Smooth muscle cell (in vitro differentiated cells): ENCODE results near the gene RPN2. TPM values are rescaled to one million over a fixed set of nuclear protein-coding genes. Genes with fewer than 3 reads are reported as not detected.

Source experiments
- DNase-seq: peaks from one replicate; lab custom pipeline; 2025; ENCODE audit not compliant: unreplicated experiment; lab: John Stamatoyannopoulos, UW
- H2AFZ ChIP-seq: fragments of 200-600 bp; sonication (generic); 2 replicates; pipeline ENCODE4 v1.6.0; 2016; ENCODE audit warnings: antibody characterized with exemption, low read depth, mild to moderate bottlenecking
- H3F3A ChIP-seq: fragments of 200-600 bp; sonication (generic); 2 replicates; pipeline ENCODE4 v1.6.0; 2017; ENCODE audit warnings: antibody characterized with exemption, low read depth
- H3K27ac ChIP-seq: fragments of 200-600 bp; sonication (generic); 2 replicates; pipeline ENCODE4 v1.5.1; 2016; ENCODE audit warnings: low read depth, mild to moderate bottlenecking
- H3K27me3 ChIP-seq: fragments of 200-600 bp; sonication (generic); 2 replicates; pipeline ENCODE4 v1.6.1; 2016; ENCODE audit warnings: low read depth, mild to moderate bottlenecking
- H3K36me3 ChIP-seq: fragments of 200-600 bp; sonication (generic); 2 replicates; pipeline ENCODE4 v1.5.1; 2016; ENCODE audit warnings: low read depth
- H3K4me1 ChIP-seq: fragments of 200-600 bp; sonication (generic); 2 replicates; pipeline ENCODE4 v1.5.1; 2016; ENCODE audit warnings: low read depth
- H3K4me2 ChIP-seq: fragments of 200-600 bp; sonication (generic); 2 replicates; pipeline ENCODE4 v1.6.0; 2016; ENCODE audit warnings: mild to moderate bottlenecking
- H3K4me3 ChIP-seq: fragments of 200-600 bp; sonication (generic); 2 replicates; pipeline ENCODE4 v1.5.1; 2016; ENCODE audit warnings: mild to moderate bottlenecking
- H3K79me2 ChIP-seq: fragments of 200-600 bp; sonication (generic); 2 replicates; pipeline ENCODE4 v1.6.0; 2016; ENCODE audit warnings: low read depth, mild to moderate bottlenecking
- H3K9ac ChIP-seq: fragments of 200-600 bp; sonication (generic); 2 replicates; pipeline ENCODE4 v1.6.0; 2016; ENCODE audit warnings: low read depth
- H3K9me3 ChIP-seq: fragments of 200-600 bp; sonication (generic); replicated peaks from 2 replicates; pipeline ENCODE4 v1.5.1; 2016; ENCODE audit warnings: low read depth
- H4K20me1 ChIP-seq: fragments of 200-600 bp; sonication (generic); 2 replicates; pipeline ENCODE4 v1.6.0; 2016; ENCODE audit warnings: low read depth
- CTCF ChIP-seq: fragments of 200-600 bp; sonication (generic); IDR thresholded peaks from 2 replicates; pipeline ENCODE4 v1.5.1; 2017; ENCODE audit warnings: borderline replicate concordance, mild to moderate bottlenecking, antibody characterized with exemption; ENCODE audit not compliant: insufficient read depth, poor library complexity, severe bottlenecking
- WGBS: methylation state at CpG from one replicate; pipeline ENCODE4 v1.1.7; 2016; ENCODE audit warnings: low lambda C conversion rate; 5-methylcytosine and 5-hydroxymethylcytosine counted together
- polyA plus RNA-seq: library from polyadenylated mRNA; unstranded; fragments of >200 nt; fragmentation: Nextera tagmentation; extraction: Ambion mirVana; gene quantifications from 2 replicates; pipeline ENCODE4 v1.2.1, GENCODE V29; 2016
- total RNA-seq: library from RNA; depleted of rRNA; stranded (reverse); fragments of >200 nt; gene quantifications from 2 replicates; pipeline ENCODE4 v1.2.3, GENCODE V29; 2014

Gene RPN2
- total and polyA plus RNA-seq, 2 experiments from 2014 or later, result 325 to 372 TPM

- TF ChIP-seq CTCF, result no peak
- H3K27ac ChIP-seq, result no peak overlapping the region
- no peak overlapping the region for H3K4me2 ChIP-seq
- no peaks in the 10 kb centered on the region for H3K79me2 ChIP-seq
- H2AFZ ChIP-seq, result no peak overlapping the region
- H3K9me3 ChIP-seq, result no peaks in the 10 kb centered on the region
- peaks cover 72% of the 10 kb centered on the region for H4K20me1 ChIP-seq
- WGBS, result 90% methylated on average over 4 of the region's 4 CpGs
- no peak overlapping the region for H3K9ac ChIP-seq
- peaks cover 12% of the 10 kb centered on the region for H3K36me3 ChIP-seq
- H3K4me1 ChIP-seq, result peaks cover 4% of the 10 kb centered on the region
- H3K4me3 ChIP-seq, result no peak overlapping the region
- DNase-seq, result no peak
- H3K27me3 ChIP-seq, result no peaks in the 10 kb centered on the region
- peaks cover 15% of the 10 kb centered on the region for H3F3A ChIP-seq
These were observed 39.3 kb downstream of the RPN2 start for GRCh38 chr20:37218441-37218840.

DNA sequence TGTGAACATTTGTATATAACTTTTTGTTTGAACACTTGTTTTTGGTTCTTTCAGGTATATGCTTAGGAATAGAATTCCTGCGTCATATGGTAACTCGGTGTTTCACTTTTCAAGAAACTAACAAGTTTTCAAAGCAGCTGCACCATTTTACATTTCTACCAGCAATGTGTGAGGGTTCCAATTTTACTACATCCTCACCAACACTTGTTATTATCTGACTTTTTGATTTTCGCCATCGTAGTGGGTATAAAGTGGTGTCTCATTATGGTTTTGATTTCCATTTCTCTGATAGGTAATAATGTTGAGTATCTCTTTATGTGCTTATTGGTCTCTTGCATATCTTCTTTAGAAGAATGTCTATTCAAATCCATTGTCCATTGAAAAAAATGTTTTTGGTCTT is 39.8 kb downstream of the RPN2 start:
- no peak overlapping the region for H3K27ac ChIP-seq
- H3K4me2 ChIP-seq, result no peak overlapping the region
- WGBS, result 73% methylated on average over 4 of the region's 4 CpGs
- no peak for DNase-seq
- H3K79me2 ChIP-seq, result no peaks in the 10 kb centered on the region
- no peaks in the 10 kb centered on the region for H3K27me3 ChIP-seq
- H3F3A ChIP-seq, result peaks cover 12% of the 10 kb centered on the region
- H3K9ac ChIP-seq, result no peak overlapping the region
- H3K4me1 ChIP-seq, result peaks cover 4% of the 10 kb centered on the region
- no peak for TF ChIP-seq CTCF
- H2AFZ ChIP-seq, result no peak overlapping the region
- no peaks in the 10 kb centered on the region for H3K9me3 ChIP-seq
- no peak overlapping the region for H3K4me3 ChIP-seq
- H3K36me3 ChIP-seq, result peaks cover 12% of the 10 kb centered on the region
- peaks cover 74% of the 10 kb centered on the region for H4K20me1 ChIP-seq

DNA sequence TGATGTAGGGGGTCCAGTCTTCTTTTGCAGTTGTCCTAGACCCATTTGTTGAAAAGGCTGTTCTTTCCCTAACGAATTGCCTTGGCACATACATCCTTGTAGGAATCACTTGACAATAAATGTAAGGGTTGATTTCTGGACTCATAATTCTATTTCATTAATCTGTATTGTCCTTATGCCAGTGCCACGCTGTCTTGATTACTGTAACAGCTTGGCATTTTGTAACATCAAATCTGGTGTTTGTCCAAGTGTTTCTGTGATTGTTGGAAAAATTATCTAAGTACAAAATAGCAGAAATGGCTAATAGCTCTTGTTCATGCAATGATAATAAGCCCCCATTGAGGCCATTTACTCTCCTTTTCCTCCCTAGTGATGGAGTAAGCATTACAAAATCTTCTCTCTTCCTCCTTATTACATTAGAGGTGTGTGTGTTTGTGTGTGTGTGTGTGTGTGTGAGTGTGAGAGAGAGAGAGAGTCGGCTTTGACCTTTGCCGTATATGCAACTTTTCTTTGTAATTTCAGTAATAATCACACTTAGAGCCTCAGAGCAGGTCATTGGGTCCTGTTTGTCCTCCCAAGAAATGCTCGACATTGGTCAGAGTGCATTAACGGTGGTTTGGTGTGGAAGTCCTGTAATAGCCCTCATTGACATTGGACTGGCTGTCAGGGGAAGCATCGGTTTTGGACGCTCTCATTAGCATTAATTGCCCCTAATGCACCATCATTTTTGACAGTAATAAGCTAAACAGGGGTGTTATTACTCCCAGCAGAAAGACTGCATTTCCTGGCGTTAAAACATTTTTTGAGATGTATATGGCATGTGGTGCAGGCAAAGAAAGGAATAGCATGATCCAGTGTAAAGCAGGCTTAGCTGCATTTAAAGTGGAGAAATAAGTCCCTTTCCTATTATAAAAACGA is 40.9 kb downstream of the RPN2 start:
- no peak overlapping the region for H3K9ac ChIP-seq
- peaks cover 15% of the 10 kb centered on the region for H3K36me3 ChIP-seq
- H3K79me2 ChIP-seq, result no peaks in the 10 kb centered on the region
- H3K27me3 ChIP-seq, result no peaks in the 10 kb centered on the region
- H4K20me1 ChIP-seq, result peaks cover 75% of the 10 kb centered on the region
- peaks cover 10% of the 10 kb centered on the region for H3F3A ChIP-seq
- peaks cover 4% of the 10 kb centered on the region for H3K4me1 ChIP-seq
- H3K27ac ChIP-seq, result no peak overlapping the region
- H3K4me3 ChIP-seq, result no peak overlapping the region
- H3K9me3 ChIP-seq, result no peaks in the 10 kb centered on the region
- no peak overlapping the region for H2AFZ ChIP-seq
- DNase-seq, result no peak
- no peak overlapping the region for H3K4me2 ChIP-seq
- 84% methylated on average over 10 of the region's 10 CpGs for WGBS
- no peak for TF ChIP-seq CTCF
